Ovary (tissue), 9 donors: Measurements from ENCODE around the gene SH3BP1. TPM values are rescaled to one million over a fixed set of nuclear protein-coding genes. Genes with fewer than 3 reads are reported as not detected.
"Not testable (repeated sequence)": the region's sequence is repeated elsewhere in the genome, so short reads cannot be mapped to it uniquely, and the experiment has no call there.

Experiments used
- DNase-seq, 5 donors: peaks; one replicate each; pipeline ENCODE4 v3.0.0-alpha.2; 2019 to 2020
- H3K27ac ChIP-seq, 2 donors: fragments of 200-600 bp; one replicate each; pipeline versions ENCODE4 v1.5.1 to v1.8.0; 2019 to 2022
- H3K27me3 ChIP-seq: fragments of 200-600 bp; one replicate; pipeline ENCODE4 v1.8.0; 2022
- H3K36me3 ChIP-seq: fragments of 200-600 bp; sonication (generic); one replicate; pipeline ENCODE4 v1.5.1; 2019
- H3K4me1 ChIP-seq: one replicate; pipeline ENCODE4 v1.8.1; 2013; ENCODE audit warnings: mild to moderate bottlenecking, moderate library complexity; ENCODE audit not compliant: insufficient read depth
- H3K4me3 ChIP-seq: fragments of 200-600 bp; sonication (generic); one replicate; pipeline ENCODE4 v1.5.1; 2017
- H3K9me3 ChIP-seq, 2 donors: fragments of 200-600 bp in 1 of 2; sonication (generic) in 1 of 2; one replicate each; pipeline versions ENCODE4 v1.5.1 to v1.8.1; 2013 to 2019; ENCODE audit warnings: mild to moderate bottlenecking in 1 of 2, moderate library complexity in 1 of 2
- CTCF ChIP-seq, 3 donors: fragments of 450-650 bp in 2 of 3; fragments of 200-600 bp in 1 of 3; IDR thresholded peaks; one replicate each; pipeline versions ENCODE4 v1.5.1 to v1.8.0; 2016 to 2022; ENCODE audit warnings: antibody characterized with exemption in 3 of 3, mild to moderate bottlenecking in 1 of 3
- EP300 ChIP-seq: sonication (generic); formaldehyde crosslinking; IDR thresholded peaks from one replicate; pipeline ENCODE4 v1.6.1; 2017; ENCODE audit warnings: antibody characterized with exemption
- POLR2A ChIP-seq: fragments of 450-650 bp; IDR thresholded peaks from one replicate; pipeline ENCODE4 v1.6.1; 2017; ENCODE audit warnings: antibody characterized with exemption, mild to moderate bottlenecking, moderate library complexity
- WGBS, 3 donors: extraction: QIAGEN DNeasy Blood & Tissue Kit in 1 of 3; methylation state at CpG; one replicate each; pipeline versions ENCODE4 v1.1.5 to v1.1.7; 2013 to 2017; 5-methylcytosine and 5-hydroxymethylcytosine counted together
- intact Hi-C, 4 donors: fragments of 100-400 bp; cut with DNase I; formaldehyde crosslinking; loops; one replicate each; pipeline versions ENCODE4 v1.11.0 to v1.15.1; 2022 to 2023
- polyA plus RNA-seq, 2 donors: library from polyadenylated mRNA; stranded (reverse); fragments of 200-250 nt in 1 of 2; fragments of 350-450 nt in 1 of 2; fragmentation: Illumina TruSeq in 1 of 2; extraction: RNeasy Lipid Tissue Mini Kit (QIAGEN cat#74804) in 1 of 2; gene quantifications; one replicate each; pipeline ENCODE4 v1.2.3, GENCODE V29; 2013 to 2014
- total RNA-seq, 7 donors: library from RNA; depleted of rRNA in 2 of 7; stranded (reverse); fragments of >200 nt in 2 of 7; fragmentation: NEBNext Ultra II Directional in 3 of 7; extraction: Animal tissue kit (Norgen Biotek cat#: 25700) in 3 of 7; gene quantifications; one replicate each; pipeline versions ENCODE4 v1.1.0 to v1.2.4, GENCODE V29; 2016 to 2023
- donor health status: DM: no; HTN: no; CAD: no; lungs with moderate emphysema.
- donor health status: DM: no; HTN: no; CAD: no.
- donor health status: Bipolar disorder and iron deficiency.
- donor health status: DM: yes; HTN: yes; CAD: no.
- donor health status: DM: no; HTN: no; CAD: no.
- donor health status: DM: yes; HTN: yes; CAD: no.

Gene SH3BP1
- total and polyA plus RNA-seq, 9 donors: 2.0 to 13.3 (median 8.2) TPM

GRCh38 chr22:37650463-37651136 is 11.1 kb downstream of the SH3BP1 start:
- Histone ChIP-seq H3K4me1 (no peaks in the 10 kb centered on the region), H3K9me3 (no peaks in the 10 kb centered on the region), H3K36me3 (no peaks in the 10 kb centered on the region), H3K4me3 (no peak overlapping the region), H3K27ac (no peak overlapping the region), H3K27me3 (no peaks in the 10 kb centered on the region)
- intact Hi-C loops: no loop called here
- DNase-seq: no peak
- 95 to 97% (median 95%) methylated on average over 17 of the region's 17 CpGs for whole genome bisulfite sequencing, 3 donors
- TF ChIP-seq POLR2A (no peak), CTCF (IDR thresholded peaks at IDR 0.05) (no peak), EP300 (no peak)

- Histone ChIP-seq H3K4me1 (peaks cover 8% of the 10 kb centered on the region), H3K27ac (no peak overlapping the region), H3K9me3 (no peaks in the 10 kb centered on the region), H3K27me3 (no peaks in the 10 kb centered on the region), H3K4me3 (no peak overlapping the region), H3K36me3 (no peaks in the 10 kb centered on the region)
- no peak for TF ChIP-seq POLR2A
- no peak for TF ChIP-seq CTCF (IDR thresholded peaks at IDR 0.05)
- TF ChIP-seq EP300: no peak
- WGBS, 3 donors: 68 to 78% (median 75%) methylated on average over 14 of the region's 14 CpGs
- no peak for DNase-seq
- intact Hi-C loops: no loop called here
These were observed 15.2 kb downstream of the SH3BP1 start for GRCh38 chr22:37654563-37655251.

- Histone ChIP-seq H3K36me3 (no peaks in the 10 kb centered on the region), H3K4me1 (peaks cover 8% of the 10 kb centered on the region), H3K9me3 (no peaks in the 10 kb centered on the region), H3K27ac (no peak overlapping the region), H3K4me3 (no peak overlapping the region), H3K27me3 (no peaks in the 10 kb centered on the region)
- DNase-seq: peak in 1 of 5 donors; percentile 35
- 70 to 80% (median 77%) methylated on average over 9 to 17 of the region's 17 CpGs for WGBS, 3 donors
- no peak for TF ChIP-seq POLR2A
- no peak for TF ChIP-seq CTCF (IDR thresholded peaks at IDR 0.05)
- TF ChIP-seq EP300: no peak
- intact Hi-C loops: no loop called here
These were observed 15.7 kb downstream of the SH3BP1 start for GRCh38 chr22:37655252-37655563.

- H3K27ac ChIP-seq, H3K9me3 ChIP-seq, H3K4me3 ChIP-seq, DNase-seq, H3K36me3 ChIP-seq, H3K27me3 ChIP-seq, H3K4me1 ChIP-seq, intact Hi-C loops: not testable (repeated sequence)
- 91 to 93% (median 93%) methylated on average over 4 of the region's 4 CpGs for WGBS, 3 donors
These were observed 17.1 kb downstream of the SH3BP1 start for GRCh38 chr22:37656583-37656982.

GRCh38 chr22:37657590-37658132 is 18.2 kb downstream of the SH3BP1 start:
- intact Hi-C loops: loop anchor here in 1 of 4 donors (2.0 kb wide), 1 partner anchor 17 kb away; the partner anchor contains the start of gene LGALS1
- WGBS, 3 donors: 5 to 7% (median 5%) methylated on average over 6 of the region's 6 CpGs
- DNase-seq: peak in 2 of 5 donors; percentile 30 to 45

More at GRCh38 chr22:37657590-37658132, 18.2 kb downstream of the SH3BP1 start:
- Histone ChIP-seq H3K36me3 (no peaks in the 10 kb centered on the region), H3K27me3 (no peaks in the 10 kb centered on the region), H3K4me3 (peak overlapping the region; percentile 24), H3K4me1 (peaks cover 8% of the 10 kb centered on the region), H3K27ac (peak overlapping the region in 1 of 2 donors; percentile 71), H3K9me3 (no peaks in the 10 kb centered on the region)
- TF ChIP-seq POLR2A (no peak), EP300 (no peak)
